Measurements from ENCODE around the gene BAZ1A. TPM values are rescaled to one million over a fixed set of nuclear protein-coding genes. Genes with fewer than 3 reads are reported as not detected.

BAZ1A gene
- total RNA-seq, 6 experiments from 2014 or later = 6.6 to 19.4 (median 14.3) TPM

GRCh38 chr14:34714320-34715126, 160.6 kb downstream of the BAZ1A start, which contains the start of gene CFL2:
CFL2 (minus strand) TSS chr14:34714593; CDS start chr14:34714540, 53 bp downstream.
- peak within 1 kb of the TSS; percentile 79 to 90 (median 79) for H3K4me3 ChIP-seq
- under 1% methylated on average over 8 of the region's 76 CpGs for WGBS (ENCODE audit: insufficient coverage, low coverage, low lambda C conversion rate, missing lambda C conversion rate)
- no peaks in the 10 kb centered on the region for H3K9me3 ChIP-seq
- peaks cover 0 to 40% (median 3%) of the 10 kb centered on the region in 4 donors for H3K4me1 ChIP-seq
- no peak for TF ChIP-seq CTCF (IDR thresholded peaks at IDR 0.05)
- TF ChIP-seq POLR2A (IDR thresholded peaks at IDR 0.05) = peak; percentile 82
- H3K27ac ChIP-seq = peak within 1 kb of the TSS; percentile 97 to 99 (median 99)
- no peaks in the 10 kb centered on the region for H3K27me3 ChIP-seq
- intact Hi-C loops (cut with DNase I) = no loop called here
- DNase-seq (peak; percentile 86 to 90 (median 90)), ATAC-seq (peak; percentile 76 to 98 (median 96))
- peaks cover 0 to 17% (median 2%) of the 10 kb centered on the region in 4 donors for H3K36me3 ChIP-seq

- intact Hi-C loops (cut with DNase I) = no loop called here
- 2% methylated on average over 26 of the region's 33 CpGs for WGBS (ENCODE audit: insufficient coverage, low coverage, low lambda C conversion rate, missing lambda C conversion rate)
- TF ChIP-seq POLR2A (IDR thresholded peaks at IDR 0.05) (peak; percentile 25), CTCF (IDR thresholded peaks at IDR 0.05) (no peak)
Observed at GRCh38 chr14:34713681-34714319, 161.4 kb downstream of the BAZ1A start.

GRCh38 chr14:34713122-34713680, 162.0 kb downstream of the BAZ1A start:
- 47% methylated on average over 6 of the region's 6 CpGs for WGBS (ENCODE audit: insufficient coverage, low coverage, low lambda C conversion rate, missing lambda C conversion rate)
- no peaks in the 10 kb centered on the region for H3K9me3 ChIP-seq
- peak overlapping the region; percentile 97 to 99 (median 99) for H3K27ac ChIP-seq
- TF ChIP-seq POLR2A (IDR thresholded peaks at IDR 0.05) = no peak
- no peak for TF ChIP-seq CTCF (IDR thresholded peaks at IDR 0.05)
- H3K27me3 ChIP-seq = no peaks in the 10 kb centered on the region
- DNase-seq (no peak), ATAC-seq (no peak)
- peaks cover 0 to 49% (median 3%) of the 10 kb centered on the region in 4 donors for H3K4me1 ChIP-seq
- peak overlapping the region; percentile 79 to 90 (median 79) for H3K4me3 ChIP-seq
- peaks cover 0 to 17% (median 2%) of the 10 kb centered on the region in 4 donors for H3K36me3 ChIP-seq
- intact Hi-C loops (cut with DNase I) = no loop called here

More at GRCh38 chr14:34713681-34714319, 161.4 kb downstream of the BAZ1A start:
- H3K36me3 ChIP-seq = peaks cover 0 to 17% (median 2%) of the 10 kb centered on the region in 4 donors
- ATAC-seq (peak; percentile 17 to 51 (median 34)), DNase-seq (peak in 2 of 3 donors; percentile 49)
- H3K4me1 ChIP-seq = peaks cover 0 to 43% (median 3%) of the 10 kb centered on the region in 4 donors
- H3K27ac ChIP-seq = peak overlapping the region; percentile 97 to 99 (median 99)
- H3K27me3 ChIP-seq = no peaks in the 10 kb centered on the region
- H3K9me3 ChIP-seq = no peaks in the 10 kb centered on the region
- peak overlapping the region; percentile 79 to 90 (median 79) for H3K4me3 ChIP-seq

- no peak for DNase-seq
- peaks cover 0 to 53% (median 3%) of the 10 kb centered on the region in 4 donors for H3K4me1 ChIP-seq
Observed at GRCh38 chr14:34711796-34712712, 163.1 kb downstream of the BAZ1A start.

More at GRCh38 chr14:34711796-34712712, 163.1 kb downstream of the BAZ1A start:
- no peaks in the 10 kb centered on the region for H3K27me3 ChIP-seq
- no peaks in the 10 kb centered on the region for H3K9me3 ChIP-seq
- ATAC-seq = no peak
- H3K36me3 ChIP-seq = peaks cover 0 to 17% (median 2%) of the 10 kb centered on the region in 4 donors
- peak overlapping the region in 1 of 3 donors; percentile 12 for H3K27ac ChIP-seq
- intact Hi-C loops (cut with DNase I) = no loop called here
- whole genome bisulfite sequencing (ENCODE audit: insufficient coverage, low coverage, low lambda C conversion rate, missing lambda C conversion rate) = 78% methylated on average over 4 of the region's 4 CpGs
- no peak for TF ChIP-seq POLR2A (IDR thresholded peaks at IDR 0.05)
- TF ChIP-seq CTCF (IDR thresholded peaks at IDR 0.05) = no peak
- no peak overlapping the region for H3K4me3 ChIP-seq
